GM12801 (cell line): ENCODE measurements around the gene SOX6.

Experiments used
- CTCF ChIP-seq: IDR thresholded peaks from one replicate; pipeline ENCODE4 v1.5.1; 2011; ENCODE audit warnings: control low read depth; ENCODE audit not compliant: insufficient read length; ENCODE audit errors: extremely low read depth

Gene SOX6

GRCh38 chr11:16081382-16082094 is 274.8 kb downstream of the SOX6 start:
- no peak for TF ChIP-seq CTCF

- TF ChIP-seq CTCF = no peak
Measured at GRCh38 chr11:16080688-16081381, 275.5 kb downstream of the SOX6 start.

- TF ChIP-seq CTCF = no peak
Measured at GRCh38 chr11:16078936-16079335, 277.4 kb downstream of the SOX6 start.

- TF ChIP-seq CTCF = no peak
Measured at GRCh38 chr11:16070573-16070972, 285.8 kb downstream of the SOX6 start.

GRCh38 chr11:16059332-16059731 is 297.0 kb downstream of the SOX6 start:
- no peak for TF ChIP-seq CTCF

- TF ChIP-seq CTCF = no peak
Measured at GRCh38 chr11:16058671-16059070, 297.7 kb downstream of the SOX6 start.

GRCh38 chr11:16052750-16053149 is 303.6 kb downstream of the SOX6 start:
- TF ChIP-seq CTCF = no peak
